B cell (primary cell): ENCODE data around the gene EXT2. TPM values are rescaled to one million over a fixed set of nuclear protein-coding genes. Genes with fewer than 3 reads are reported as not detected.
A peak's percentile ranks its signal among the peaks of the same experiment; 100 is the strongest.

Experiments
- ATAC-seq: fragments of 200-7000 bp; cut with Tn5 transposase; one replicate; pipeline ENCODE4 v1.10.0; 2021; ENCODE audit warnings: low read depth, mild to moderate bottlenecking, moderate number of reproducible peaks, moderate library complexity
- CTCF ChIA-PET: fragments of 350-600 bp; sonication (Branson Sonifier 250); formaldehyde crosslinking; loops from one replicate; lab custom pipeline; 2021; ENCODE audit warnings: antibody characterized with exemption, inconsistent platforms; lab: Charles Lee
- POLR2A ChIA-PET: fragments of 350-600 bp; sonication (Branson Sonifier 250); formaldehyde crosslinking; loops from one replicate; lab custom pipeline; 2021; ENCODE audit warnings: antibody characterized with exemption; lab: Charles Lee
- DNase-seq: peaks from one replicate; pipeline ENCODE4 v3.0.0; 2013
- H2AFZ ChIP-seq: 2 replicates; pipeline ENCODE4 v1.6.1; 2012; ENCODE audit warnings: mild to moderate bottlenecking, low read depth, low read length; ENCODE audit not compliant: insufficient read depth, poor library complexity, severe bottlenecking
- H3K27ac ChIP-seq, 2 donors: 1 replicate in 1 of 2; 2 replicates in 1 of 2; pipeline ENCODE4 v1.5.1; 2012 to 2013; ENCODE audit warnings: low read length in 2 of 2, mild to moderate bottlenecking in 2 of 2, moderate library complexity in 1 of 2
- H3K27me3 ChIP-seq, 4 experiments: fragments of 200-600 bp in 1 of 4; sonication (generic) in 1 of 4; replicated peaks in 1 of 4; 1 replicate in 2 of 4; 2 replicates in 2 of 4; pipeline versions ENCODE4 v1.6.1 to v1.7.0; 2013 to 2016; ENCODE audit warnings: low read length in 3 of 4, mild to moderate bottlenecking in 2 of 4, mixed read lengths in 1 of 4, moderate library complexity in 1 of 4; ENCODE audit not compliant: insufficient read depth in 4 of 4, control insufficient read depth in 3 of 4; ENCODE audit errors: control extremely low read depth in 1 of 4
- H3K36me3 ChIP-seq, 2 experiments: replicated peaks in 1 of 2; 1 replicate in 1 of 2; 2 replicates in 1 of 2; pipeline versions ENCODE4 v1.6.1 to v1.7.1; 2013; ENCODE audit warnings: low read length in 1 of 2; ENCODE audit not compliant: insufficient read depth in 2 of 2, control insufficient read depth in 1 of 2; ENCODE audit errors: control extremely low read depth in 1 of 2, extremely low read depth in 1 of 2
- H3K4me1 ChIP-seq, 2 donors: fragments of 200-600 bp in 1 of 2; sonication (generic) in 1 of 2; 1 replicate in 1 of 2; 2 replicates in 1 of 2; pipeline versions ENCODE4 v1.5.1 to v1.6.1; 2013 to 2017; ENCODE audit warnings: low read length in 2 of 2; ENCODE audit not compliant: control insufficient read depth in 2 of 2, insufficient read depth in 2 of 2
- H3K4me2 ChIP-seq: replicated peaks from 2 replicates; pipeline ENCODE3; 2012; ENCODE audit warnings: mild to moderate bottlenecking, low read depth, low read length; ENCODE audit not compliant: poor library complexity, severe bottlenecking
- H3K4me3 ChIP-seq, 5 experiments: fragments of 200-600 bp in 1 of 5; sonication (generic) in 1 of 5; 1 replicate in 3 of 5; 2 replicates in 2 of 5; pipeline versions ENCODE4 v1.5.1 to v1.7.0; 2011 to 2016; ENCODE audit warnings: low read length in 4 of 5, mild to moderate bottlenecking in 4 of 5, low read depth in 2 of 5, control low read depth in 1 of 5, moderate library complexity in 1 of 5; ENCODE audit not compliant: insufficient read depth in 1 of 5; ENCODE audit errors: control extremely low read depth in 1 of 5, extremely low read depth in 1 of 5
- H3K79me2 ChIP-seq: fragments of 200-600 bp; sonication (generic); one replicate; pipeline ENCODE4 v1.6.0; 2016; ENCODE audit warnings: low read length; ENCODE audit not compliant: control insufficient read depth, insufficient read depth
- H3K9ac ChIP-seq: fragments of 200-600 bp; sonication (generic); 2 replicates; pipeline ENCODE4 v1.6.1; 2017; ENCODE audit warnings: mild to moderate bottlenecking, low read length, moderate library complexity
- H3K9me3 ChIP-seq, 3 donors: one replicate each; pipeline versions ENCODE4 v1.6.1 to v1.7.1; 2013; ENCODE audit warnings: low read length in 2 of 3; ENCODE audit not compliant: control insufficient read depth in 2 of 3, insufficient read depth in 1 of 3; ENCODE audit errors: control extremely low read depth in 1 of 3
- H4K20me1 ChIP-seq: 2 replicates; pipeline ENCODE4 v1.6.0; 2012; ENCODE audit warnings: mild to moderate bottlenecking, low read length; ENCODE audit not compliant: insufficient read depth, control insufficient read depth, poor library complexity, severe bottlenecking
- H3K27ac Mint-ChIP-seq: one replicate; pipeline ENCODE4 v1.8.0; 2021; ENCODE audit warnings: mixed read lengths
- H3K27me3 Mint-ChIP-seq: one replicate; pipeline ENCODE4 v1.8.0; 2021; ENCODE audit warnings: mixed read lengths
- H3K4me1 Mint-ChIP-seq: one replicate; pipeline ENCODE4 v1.8.0; 2021; ENCODE audit warnings: mixed read lengths
- H3K4me3 Mint-ChIP-seq: one replicate; pipeline ENCODE4 v1.8.0; 2021; ENCODE audit warnings: mixed read lengths
- H3K9me3 Mint-ChIP-seq: one replicate; pipeline ENCODE4 v1.8.0; 2022; ENCODE audit warnings: mixed read lengths; ENCODE audit not compliant: insufficient read depth
- CTCF ChIP-seq: fragments of 200-600 bp; IDR thresholded peaks from one replicate; pipeline ENCODE4 v1.8.0; 2022; ENCODE audit warnings: antibody characterized with exemption, mild to moderate bottlenecking
- EZH2 ChIP-seq: IDR thresholded peaks from 2 replicates; pipeline ENCODE4 v1.6.1; 2012; ENCODE audit warnings: borderline replicate concordance, low read depth, mild to moderate bottlenecking, moderate library complexity, low read length; ENCODE audit not compliant: insufficient read depth, poor library complexity, severe bottlenecking
- WGBS: methylation state at CpG from one replicate; pipeline ENCODE4 v1.1.5; 2013; ENCODE audit warnings: missing lambda C conversion rate; ENCODE audit not compliant: insufficient coverage; 5-methylcytosine and 5-hydroxymethylcytosine counted together
- intact Hi-C: fragments of 100-400 bp; cut with micrococcal nuclease; formaldehyde crosslinking; loops from one replicate; pipeline ENCODE4 v1.10.0; 2022
- polyA plus RNA-seq: library from polyadenylated mRNA; depleted of rRNA; stranded (reverse); fragments of >200 nt; gene quantifications from 2 replicates; pipeline ENCODE4 v1.2.3, GENCODE V29; 2012
- total RNA-seq, 2 donors: library from RNA; stranded (reverse); fragments of 120-200 nt in 1 of 2; gene quantifications; 1 replicate in 1 of 2; 2 replicates in 1 of 2; pipeline versions ENCODE4 v1.2.3 to v1.2.4, GENCODE V29; 2013 to 2022

EXT2 gene
- total and polyA plus RNA-seq, 2 donors (not counting 1 experiment from before 2014, with no cell fraction given) = 11.0 to 27.8 TPM

- ChIA-PET POLR2A (no interaction called here), CTCF (no interaction called here)
- Histone ChIP-seq H3K9me3 (no peaks in the 10 kb centered on the region), H3K79me2 (peaks cover 6% of the 10 kb centered on the region), H3K27me3 (no peaks in the 10 kb centered on the region), H3K4me1 (peaks cover 3 to 4% of the 10 kb centered on the region in 2 donors), H2AFZ (no peak overlapping the region), H4K20me1 (peaks cover 6% of the 10 kb centered on the region), H3K27ac (no peak overlapping the region), H3K4me2 (no peak overlapping the region), H3K4me3 (no peak overlapping the region), H3K36me3 (peaks cover 0 to 16% of the 10 kb centered on the region in 2 experiments), H3K9ac (no peak overlapping the region)
- no peak for DNase-seq
- 100% methylated on average over 2 of the region's 6 CpGs for WGBS
- intact Hi-C loops = no loop called here
- H3K4me3 Mint-ChIP-seq = no peak overlapping the region
- TF ChIP-seq CTCF = no peak
- TF ChIP-seq EZH2 = no peak
- no peak overlapping the region for H3K27ac Mint-ChIP-seq
- ATAC-seq = no peak
- H3K27me3 Mint-ChIP-seq = no peaks in the 10 kb centered on the region
- peaks cover 8% of the 10 kb centered on the region for H3K4me1 Mint-ChIP-seq
- no peaks in the 10 kb centered on the region for H3K9me3 Mint-ChIP-seq
Measured at GRCh38 chr11:44108260-44108659, 12.8 kb downstream of the EXT2 start.

GRCh38 chr11:44110231-44110679 lies 14.8 kb downstream of the EXT2 start:
- 0% methylated on average over 3 of the region's 4 CpGs for WGBS

More at GRCh38 chr11:44110231-44110679, 14.8 kb downstream of the EXT2 start:
- no peaks in the 10 kb centered on the region for H3K9me3 ChIP-seq
- Mint-ChIP-seq H3K9me3 (no peaks in the 10 kb centered on the region), H3K4me3 (no peak overlapping the region), H3K27me3 (no peaks in the 10 kb centered on the region), H3K27ac (no peak overlapping the region), H3K4me1 (peaks cover 5% of the 10 kb centered on the region)
- H3K4me1 ChIP-seq = peaks cover 3 to 4% of the 10 kb centered on the region in 2 donors
- no peak overlapping the region for H3K9ac ChIP-seq
- H3K36me3 ChIP-seq = peaks cover 0 to 30% of the 10 kb centered on the region in 2 experiments
- peaks cover 3% of the 10 kb centered on the region for H3K79me2 ChIP-seq
- H3K4me3 ChIP-seq = no peak overlapping the region
- H3K27ac ChIP-seq = no peak overlapping the region
- ChIA-PET CTCF (interaction anchor here (0.6 to 3.1 kb wide), 8 partner anchors 9 to 87 kb away, joined by 3 to 13 read pairs (median 4); partner anchors contain the start of gene EXT2), POLR2A (no interaction called here)
- no peaks in the 10 kb centered on the region for H3K27me3 ChIP-seq
- H2AFZ ChIP-seq = no peak overlapping the region
- intact Hi-C loops = loop anchor here (1.0 kb wide), 1 partner anchor 15 kb away; the partner anchor contains the start of gene EXT2
- ATAC-seq = peak; percentile 88
- H4K20me1 ChIP-seq = no peaks in the 10 kb centered on the region
- peak; percentile 66 for DNase-seq
- TF ChIP-seq CTCF (peak; percentile 85), EZH2 (no peak)
- H3K4me2 ChIP-seq = no peak overlapping the region
